CD14-positive monocyte (primary cell): ENCODE results near the gene CSRNP2. TPM values are rescaled to one million over a fixed set of nuclear protein-coding genes. Genes with fewer than 3 reads are reported as not detected.

Experiments
- DNase-seq, 3 donors: peaks; one replicate each; pipeline ENCODE4 v3.0.0-alpha.2; 2011 to 2022
- H2AFZ ChIP-seq: 2 replicates; pipeline ENCODE4 v1.6.0; 2012; ENCODE audit warnings: mild to moderate bottlenecking, low read depth, low read length, inconsistent platforms; ENCODE audit not compliant: insufficient read depth, poor library complexity, severe bottlenecking
- H3K27ac ChIP-seq, 2 donors: 1 replicate in 1 of 2; 2 replicates in 1 of 2; pipeline ENCODE4 v1.5.1; 2012 to 2013; ENCODE audit warnings: low read length in 2 of 2, control low read depth in 1 of 2, inconsistent platforms in 1 of 2, low read depth in 1 of 2, mild to moderate bottlenecking in 1 of 2
- H3K27me3 ChIP-seq, 2 donors: one replicate each; pipeline versions ENCODE4 v1.6.0 to v1.6.1; 2011 to 2013; ENCODE audit warnings: low read length in 2 of 2; ENCODE audit not compliant: control insufficient read depth in 2 of 2, insufficient read depth in 2 of 2
- H3K36me3 ChIP-seq, 2 donors: replicated peaks in 1 of 2; 1 replicate in 1 of 2; 2 replicates in 1 of 2; pipeline versions ENCODE4 v1.5.1 to v1.6.1; 2012 to 2013; ENCODE audit warnings: low read length in 2 of 2, control low read depth in 1 of 2, inconsistent platforms in 1 of 2, mild to moderate bottlenecking in 1 of 2; ENCODE audit not compliant: insufficient read depth in 2 of 2, control insufficient read depth in 1 of 2
- H3K4me1 ChIP-seq, 2 donors: 1 replicate in 1 of 2; 2 replicates in 1 of 2; pipeline versions ENCODE4 v1.5.1 to v1.6.1; 2012 to 2013; ENCODE audit warnings: low read length in 2 of 2, control low read depth in 1 of 2, inconsistent platforms in 1 of 2, mild to moderate bottlenecking in 1 of 2, moderate library complexity in 1 of 2; ENCODE audit not compliant: insufficient read depth in 2 of 2, control insufficient read depth in 1 of 2
- H3K4me2 ChIP-seq: replicated peaks from 2 replicates; pipeline ENCODE3; 2012; ENCODE audit warnings: low read length, moderate library complexity, mild to moderate bottlenecking; ENCODE audit not compliant: poor library complexity, severe bottlenecking; ENCODE audit errors: extremely low read depth
- H3K4me3 ChIP-seq, 3 experiments: fragments of 200-600 bp in 1 of 3; sonication (generic) in 1 of 3; replicated peaks in 1 of 3; 1 replicate in 2 of 3; 2 replicates in 1 of 3; pipeline ENCODE4 v1.5.1; 2011 to 2013; ENCODE audit warnings: low read length in 3 of 3, mild to moderate bottlenecking in 3 of 3, control low read depth in 2 of 3, low read depth in 2 of 3, inconsistent platforms in 1 of 3, moderate library complexity in 1 of 3
- H3K79me2 ChIP-seq: 2 replicates; pipeline ENCODE4 v1.6.0; 2012; ENCODE audit warnings: mild to moderate bottlenecking, control low read depth, inconsistent platforms, low read length, moderate library complexity; ENCODE audit not compliant: insufficient read depth
- H3K9ac ChIP-seq: 2 replicates; pipeline ENCODE4 v1.6.0; 2017; ENCODE audit warnings: low read length, mild to moderate bottlenecking; ENCODE audit not compliant: insufficient read depth, poor library complexity, severe bottlenecking
- H3K9me3 ChIP-seq, 2 donors: replicated peaks in 1 of 2; 1 replicate in 1 of 2; 2 replicates in 1 of 2; pipeline versions ENCODE4 v1.5.1 to v1.6.1; 2012 to 2013; ENCODE audit warnings: low read length in 2 of 2, control low read depth in 1 of 2; ENCODE audit not compliant: control insufficient read depth in 1 of 2, insufficient read depth in 1 of 2
- H4K20me1 ChIP-seq: 2 replicates; pipeline ENCODE4 v1.6.0; 2012; ENCODE audit warnings: mild to moderate bottlenecking, low read length, control low read depth, moderate library complexity; ENCODE audit not compliant: insufficient read depth
- H3K27ac Mint-ChIP-seq, 7 donors: one replicate each; pipeline ENCODE4 v1.8.0; 2020; ENCODE audit warnings: mild to moderate bottlenecking in 7 of 7, mixed read lengths in 7 of 7, moderate library complexity in 6 of 7, inconsistent platforms in 2 of 7
- H3K27me3 Mint-ChIP-seq, 3 donors: one replicate each; pipeline ENCODE4 v1.8.0; 2021 to 2022; ENCODE audit warnings: low read depth in 3 of 3, mild to moderate bottlenecking in 3 of 3, mixed read lengths in 3 of 3, moderate library complexity in 3 of 3, inconsistent platforms in 1 of 3
- H3K36me3 Mint-ChIP-seq, 2 donors: one replicate each; pipeline ENCODE4 v1.8.0; 2020; ENCODE audit warnings: mixed read lengths in 2 of 2, inconsistent platforms in 1 of 2, mild to moderate bottlenecking in 1 of 2
- H3K4me1 Mint-ChIP-seq: one replicate; pipeline ENCODE4 v1.8.0; 2020; ENCODE audit warnings: mild to moderate bottlenecking, mixed read lengths
- H3K4me3 Mint-ChIP-seq, 2 donors: one replicate each; pipeline ENCODE4 v1.8.0; 2020; ENCODE audit warnings: mild to moderate bottlenecking in 2 of 2, mixed read lengths in 2 of 2, moderate library complexity in 1 of 2
- H3K9me3 Mint-ChIP-seq, 7 donors: one replicate each; pipeline ENCODE4 v1.8.0; 2020 to 2022; ENCODE audit warnings: mixed read lengths in 7 of 7, mild to moderate bottlenecking in 6 of 7, moderate library complexity in 6 of 7, inconsistent platforms in 2 of 7
- WGBS: methylation state at CpG from one replicate; pipeline ENCODE4 v1.1.5; 2013; ENCODE audit warnings: missing lambda C conversion rate; ENCODE audit not compliant: insufficient coverage; 5-methylcytosine and 5-hydroxymethylcytosine counted together
- intact Hi-C, 2 donors: fragments of 100-400 bp; cut with micrococcal nuclease; formaldehyde crosslinking; loops; one replicate each; pipeline versions ENCODE4 v1.15.0 to v1.15.1; 2023
- polyA plus RNA-seq, 3 donors: library from polyadenylated mRNA; depleted of rRNA in 1 of 3; unstranded in 2 of 3; stranded (reverse) in 1 of 3; fragments of 300-500 nt in 2 of 3; fragments of >200 nt in 1 of 3; fragmentation: Illumina TruSeq in 2 of 3; gene quantifications; 1 replicate in 2 of 3; 2 replicates in 1 of 3; pipeline ENCODE4 v1.2.3, GENCODE V29; 2012 to 2021
- TF ChIP-seq, protein P1 (sequence below): fragments of 200-600 bp; IDR thresholded peaks from one replicate; pipeline ENCODE4 v1.8.0; 2022; ENCODE audit warnings: antibody characterized with exemption, mild to moderate bottlenecking

The CSRNP2 gene
- polyA plus RNA-seq, 3 donors, result 1.7 to 8.0 (median 2.6) TPM

GRCh38 chr12:51127050-51127729 is 43.8 kb upstream of the CSRNP2 start:
- H3K4me1 Mint-ChIP-seq, result peaks cover 2% of the 10 kb centered on the region
- Histone ChIP-seq H2AFZ (no peak overlapping the region), H3K4me1 (no peaks in the 10 kb centered on the region), H3K9ac (no peak overlapping the region), H3K4me2 (no peak overlapping the region), H3K27me3 (no peaks in the 10 kb centered on the region), H3K9me3 (no peaks in the 10 kb centered on the region), H3K4me3 (no peak overlapping the region), H3K79me2 (no peaks in the 10 kb centered on the region), H4K20me1 (peaks cover 19% of the 10 kb centered on the region), H3K27ac (peak overlapping the region in 1 of 2 donors; percentile 1), H3K36me3 (peaks cover 21 to 41% of the 10 kb centered on the region in 2 donors)
- no peak overlapping the region for H3K4me3 Mint-ChIP-seq
- intact Hi-C loops, result no loop called here
- TF ChIP-seq, protein P1, sequence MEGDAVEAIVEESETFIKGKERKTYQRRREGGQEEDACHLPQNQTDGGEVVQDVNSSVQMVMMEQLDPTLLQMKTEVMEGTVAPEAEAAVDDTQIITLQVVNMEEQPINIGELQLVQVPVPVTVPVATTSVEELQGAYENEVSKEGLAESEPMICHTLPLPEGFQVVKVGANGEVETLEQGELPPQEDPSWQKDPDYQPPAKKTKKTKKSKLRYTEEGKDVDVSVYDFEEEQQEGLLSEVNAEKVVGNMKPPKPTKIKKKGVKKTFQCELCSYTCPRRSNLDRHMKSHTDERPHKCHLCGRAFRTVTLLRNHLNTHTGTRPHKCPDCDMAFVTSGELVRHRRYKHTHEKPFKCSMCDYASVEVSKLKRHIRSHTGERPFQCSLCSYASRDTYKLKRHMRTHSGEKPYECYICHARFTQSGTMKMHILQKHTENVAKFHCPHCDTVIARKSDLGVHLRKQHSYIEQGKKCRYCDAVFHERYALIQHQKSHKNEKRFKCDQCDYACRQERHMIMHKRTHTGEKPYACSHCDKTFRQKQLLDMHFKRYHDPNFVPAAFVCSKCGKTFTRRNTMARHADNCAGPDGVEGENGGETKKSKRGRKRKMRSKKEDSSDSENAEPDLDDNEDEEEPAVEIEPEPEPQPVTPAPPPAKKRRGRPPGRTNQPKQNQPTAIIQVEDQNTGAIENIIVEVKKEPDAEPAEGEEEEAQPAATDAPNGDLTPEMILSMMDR, result no peak
- H3K36me3 Mint-ChIP-seq, result peaks cover 27 to 66% of the 10 kb centered on the region in 2 donors
- peaks cover 0 to 2% (median 0%) of the 10 kb centered on the region in 7 donors for H3K9me3 Mint-ChIP-seq
- no CpG with 5 or more reads among the region's 2 CpGs for WGBS
- H3K27me3 Mint-ChIP-seq, result no peaks in the 10 kb centered on the region
- peak overlapping the region in 2 of 7 donors; percentile 64 to 70 for H3K27ac Mint-ChIP-seq
- no peak for DNase-seq

GRCh38 chr12:51126297-51126696 is 42.9 kb upstream of the CSRNP2 start:
- Histone ChIP-seq H2AFZ (no peak overlapping the region), H3K4me2 (no peak overlapping the region), H4K20me1 (peaks cover 19% of the 10 kb centered on the region), H3K36me3 (peaks cover 21 to 41% of the 10 kb centered on the region in 2 donors), H3K4me3 (no peak overlapping the region), H3K9me3 (no peaks in the 10 kb centered on the region), H3K4me1 (no peaks in the 10 kb centered on the region), H3K9ac (no peak overlapping the region), H3K27me3 (no peaks in the 10 kb centered on the region), H3K27ac (peak overlapping the region in 1 of 2 donors; percentile 1), H3K79me2 (no peaks in the 10 kb centered on the region)
- WGBS, result no CpG with 5 or more reads among the region's 2 CpGs
- H3K36me3 Mint-ChIP-seq, result peaks cover 28 to 66% of the 10 kb centered on the region in 2 donors
- no peaks in the 10 kb centered on the region for H3K27me3 Mint-ChIP-seq
- no peaks in the 10 kb centered on the region for H3K4me1 Mint-ChIP-seq
- no peak for DNase-seq
- TF ChIP-seq, protein P1, result no peak
- no peak overlapping the region for H3K4me3 Mint-ChIP-seq
- intact Hi-C loops, result no loop called here
- H3K9me3 Mint-ChIP-seq, result peaks cover 0 to 2% (median 0%) of the 10 kb centered on the region in 7 donors
- no peak overlapping the region for H3K27ac Mint-ChIP-seq
